Coronary artery (tissue), 2 donors: ENCODE results near the gene PPP1R36.
"Not testable (repeated sequence)": the region's sequence is repeated elsewhere in the genome, so short reads cannot be mapped to it uniquely, and the experiment has no call there.

Experiments
- DNase-seq: peaks from one replicate; pipeline ENCODE4 v3.0.0-alpha.2; 2017; ENCODE audit warnings: low spot score
- H3K27ac ChIP-seq, 2 donors: fragments of 200-600 bp; sonication (generic); one replicate each; pipeline ENCODE4 v1.5.1; 2016 to 2019
- H3K4me3 ChIP-seq: fragments of 200-600 bp; sonication (generic); 2 replicates; pipeline ENCODE4 v1.5.1; 2016; ENCODE audit warnings: mild to moderate bottlenecking, moderate library complexity
- CTCF ChIP-seq: fragments of 200-600 bp; sonication (generic); IDR thresholded peaks from one replicate; pipeline ENCODE4 v1.5.1; 2019; ENCODE audit warnings: antibody characterized with exemption

PPP1R36 gene

GRCh38 chr14:64614166-64614565, 64.4 kb downstream of the PPP1R36 start:
- TF ChIP-seq CTCF = no peak
- H3K4me3 ChIP-seq = no peak overlapping the region
- no peak for DNase-seq
- H3K27ac ChIP-seq = no peak overlapping the region

GRCh38 chr14:64614805-64615391, 65.1 kb downstream of the PPP1R36 start:
- Histone ChIP-seq H3K4me3 (no peak overlapping the region), H3K27ac (no peak overlapping the region)
- no peak for TF ChIP-seq CTCF
- DNase-seq = no peak

- not testable (repeated sequence) for H3K27ac ChIP-seq, H3K4me3 ChIP-seq, DNase-seq
These were observed 68.2 kb downstream of the PPP1R36 start for GRCh38 chr14:64617872-64618408.

- Histone ChIP-seq H3K4me3 (no peak overlapping the region), H3K27ac (no peak overlapping the region)
- no peak for DNase-seq
- no peak for TF ChIP-seq CTCF
These were observed 71.1 kb downstream of the PPP1R36 start for GRCh38 chr14:64620910-64621309.

- DNase-seq = no peak
- Histone ChIP-seq H3K27ac (no peak overlapping the region), H3K4me3 (no peak overlapping the region)
- no peak for TF ChIP-seq CTCF
These were observed 73.9 kb downstream of the PPP1R36 start for GRCh38 chr14:64623554-64624165.

- no peak for TF ChIP-seq CTCF
- H3K27ac ChIP-seq = no peak overlapping the region
- no peak for DNase-seq
- H3K4me3 ChIP-seq = no peak overlapping the region
These were observed 75.8 kb downstream of the PPP1R36 start for GRCh38 chr14:64625386-64626232.

- no peak overlapping the region for H3K27ac ChIP-seq
- no peak for DNase-seq
These were observed 79.2 kb downstream of the PPP1R36 start for GRCh38 chr14:64628940-64629408.

More at GRCh38 chr14:64628940-64629408, 79.2 kb downstream of the PPP1R36 start:
- H3K4me3 ChIP-seq = no peak overlapping the region
- no peak for TF ChIP-seq CTCF
